Epithelial cell of esophagus (primary cell): ENCODE measurements around the gene HIPK2.

ENCODE experiments used
- DNase-seq: peaks from one replicate; pipeline ENCODE4 v3.0.0; 2010; ENCODE audit warnings: low read depth
- H3K4me3 ChIP-seq: 2 replicates; pipeline ENCODE4 v1.5.1; 2011; ENCODE audit warnings: mild to moderate bottlenecking, low read length, control low read depth
- TF ChIP-seq, protein P1 (sequence below): IDR thresholded peaks from 2 replicates; pipeline ENCODE4 v1.5.1; 2011; ENCODE audit warnings: low read depth, mild to moderate bottlenecking, low read length, control low read depth, inconsistent platforms; ENCODE audit not compliant: insufficient read depth; ENCODE audit errors: missing control alignments

HIPK2 gene

DNA sequence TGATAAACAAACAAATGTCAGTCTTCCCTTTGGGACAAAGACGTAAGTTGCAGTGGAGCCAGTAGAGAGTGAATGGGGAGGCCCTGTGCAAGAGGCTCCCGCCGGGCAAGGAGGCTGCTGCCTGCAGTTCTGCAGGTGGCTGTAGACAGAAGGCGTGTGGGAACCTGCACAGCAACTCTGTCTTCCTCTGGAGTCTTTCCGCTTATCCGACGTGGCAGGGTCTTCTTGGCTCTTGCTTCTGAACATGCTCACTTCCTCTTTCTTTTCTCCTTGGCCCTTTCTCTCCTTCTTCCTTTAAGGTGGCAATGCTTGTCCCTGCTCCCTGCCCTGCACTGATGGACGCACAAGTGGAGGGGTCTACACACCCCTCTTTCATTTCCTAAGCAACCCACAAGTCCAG, 122.5 kb downstream of the HIPK2 start:
- TF ChIP-seq, protein P1, sequence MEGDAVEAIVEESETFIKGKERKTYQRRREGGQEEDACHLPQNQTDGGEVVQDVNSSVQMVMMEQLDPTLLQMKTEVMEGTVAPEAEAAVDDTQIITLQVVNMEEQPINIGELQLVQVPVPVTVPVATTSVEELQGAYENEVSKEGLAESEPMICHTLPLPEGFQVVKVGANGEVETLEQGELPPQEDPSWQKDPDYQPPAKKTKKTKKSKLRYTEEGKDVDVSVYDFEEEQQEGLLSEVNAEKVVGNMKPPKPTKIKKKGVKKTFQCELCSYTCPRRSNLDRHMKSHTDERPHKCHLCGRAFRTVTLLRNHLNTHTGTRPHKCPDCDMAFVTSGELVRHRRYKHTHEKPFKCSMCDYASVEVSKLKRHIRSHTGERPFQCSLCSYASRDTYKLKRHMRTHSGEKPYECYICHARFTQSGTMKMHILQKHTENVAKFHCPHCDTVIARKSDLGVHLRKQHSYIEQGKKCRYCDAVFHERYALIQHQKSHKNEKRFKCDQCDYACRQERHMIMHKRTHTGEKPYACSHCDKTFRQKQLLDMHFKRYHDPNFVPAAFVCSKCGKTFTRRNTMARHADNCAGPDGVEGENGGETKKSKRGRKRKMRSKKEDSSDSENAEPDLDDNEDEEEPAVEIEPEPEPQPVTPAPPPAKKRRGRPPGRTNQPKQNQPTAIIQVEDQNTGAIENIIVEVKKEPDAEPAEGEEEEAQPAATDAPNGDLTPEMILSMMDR: no peak
- peak; percentile 66 for DNase-seq
- H3K4me3 ChIP-seq: no peak overlapping the region

DNA sequence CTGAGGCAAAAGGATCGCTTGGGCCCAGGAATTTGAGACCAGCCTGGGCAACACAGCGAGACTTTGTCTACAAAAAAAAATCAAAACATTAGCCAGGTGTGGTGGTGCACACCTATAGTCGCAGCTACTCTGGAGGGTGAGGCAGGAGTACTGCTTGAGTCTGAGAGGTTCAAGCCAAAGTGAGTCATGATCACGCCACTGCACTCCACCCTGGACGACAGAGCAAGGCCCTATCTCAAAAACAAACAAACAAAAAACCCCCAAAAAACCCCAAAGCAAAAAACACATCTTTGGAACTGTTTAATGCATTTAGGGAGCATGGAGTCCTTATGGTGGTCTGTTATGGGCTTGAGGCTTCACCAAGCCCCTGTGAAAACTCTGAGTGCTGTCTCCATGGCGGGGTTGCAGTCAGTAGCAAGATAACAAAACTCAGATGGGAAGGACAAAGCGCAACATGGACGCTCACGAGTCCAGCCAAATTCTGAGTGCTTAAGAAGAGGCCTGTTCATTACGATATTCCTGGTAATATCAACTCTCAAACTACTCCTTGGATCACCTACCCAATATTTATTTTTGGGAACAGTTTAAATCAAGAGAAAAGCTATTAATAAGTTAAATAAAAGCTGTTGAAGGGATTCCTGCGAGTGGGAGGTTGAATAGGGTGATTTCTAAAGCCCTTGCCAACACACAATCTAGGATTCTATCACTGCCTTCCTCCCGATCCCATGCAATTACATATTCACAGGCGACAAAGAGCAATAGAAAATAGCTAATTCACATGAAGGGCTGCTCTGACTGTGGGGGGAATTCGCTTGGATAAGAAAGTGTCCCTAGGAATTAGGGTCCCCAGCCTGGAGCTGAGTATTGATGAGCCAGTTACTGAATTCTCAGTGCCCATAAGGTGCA, 123.3 kb downstream of the HIPK2 start:
- H3K4me3 ChIP-seq: no peak overlapping the region
- DNase-seq: peak; percentile 30
- TF ChIP-seq, protein P1: no peak

DNA sequence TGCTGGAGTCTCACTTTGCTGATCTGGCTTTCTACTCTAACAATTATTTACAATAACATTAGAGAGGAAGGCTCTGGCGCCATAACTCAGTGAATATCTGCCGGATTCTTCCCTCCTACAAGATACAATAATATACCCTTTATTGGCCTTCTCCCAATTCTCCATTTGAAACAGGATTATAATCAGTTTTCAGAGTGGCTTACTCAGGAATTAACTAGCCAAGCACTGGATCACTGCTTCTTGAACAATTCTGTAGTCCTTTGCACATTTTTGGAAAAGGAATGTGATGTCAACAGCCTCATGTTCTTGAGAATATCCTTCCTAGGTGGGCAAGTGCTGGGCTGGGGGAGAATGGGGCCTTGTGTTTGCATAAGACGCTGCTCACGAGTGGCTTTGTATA, 125.9 kb downstream of the HIPK2 start:
- DNase-seq: no peak
- TF ChIP-seq, protein P1: no peak
- H3K4me3 ChIP-seq: no peak overlapping the region

DNA sequence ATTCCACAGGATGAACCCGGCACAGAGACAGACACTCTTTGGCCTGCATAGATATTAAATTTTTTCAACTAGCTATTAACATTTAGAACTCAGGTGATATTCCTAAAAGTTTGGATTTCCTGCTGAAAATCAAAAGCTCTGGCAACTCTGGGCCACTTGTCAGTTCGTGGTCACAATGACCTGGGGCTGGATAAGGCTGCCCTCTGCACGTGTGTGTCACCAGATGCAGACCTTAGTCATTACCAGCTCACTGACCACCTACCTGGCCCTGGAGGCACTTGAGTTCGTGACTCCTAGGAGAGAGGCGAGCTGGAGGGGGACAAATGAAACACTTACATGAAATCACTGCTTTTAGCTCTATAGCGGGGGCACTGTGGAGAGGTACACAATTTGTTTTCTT, 126.5 kb downstream of the HIPK2 start:
- H3K4me3 ChIP-seq: no peak overlapping the region
- peak; percentile 22 for DNase-seq
- TF ChIP-seq, protein P1: no peak

DNA sequence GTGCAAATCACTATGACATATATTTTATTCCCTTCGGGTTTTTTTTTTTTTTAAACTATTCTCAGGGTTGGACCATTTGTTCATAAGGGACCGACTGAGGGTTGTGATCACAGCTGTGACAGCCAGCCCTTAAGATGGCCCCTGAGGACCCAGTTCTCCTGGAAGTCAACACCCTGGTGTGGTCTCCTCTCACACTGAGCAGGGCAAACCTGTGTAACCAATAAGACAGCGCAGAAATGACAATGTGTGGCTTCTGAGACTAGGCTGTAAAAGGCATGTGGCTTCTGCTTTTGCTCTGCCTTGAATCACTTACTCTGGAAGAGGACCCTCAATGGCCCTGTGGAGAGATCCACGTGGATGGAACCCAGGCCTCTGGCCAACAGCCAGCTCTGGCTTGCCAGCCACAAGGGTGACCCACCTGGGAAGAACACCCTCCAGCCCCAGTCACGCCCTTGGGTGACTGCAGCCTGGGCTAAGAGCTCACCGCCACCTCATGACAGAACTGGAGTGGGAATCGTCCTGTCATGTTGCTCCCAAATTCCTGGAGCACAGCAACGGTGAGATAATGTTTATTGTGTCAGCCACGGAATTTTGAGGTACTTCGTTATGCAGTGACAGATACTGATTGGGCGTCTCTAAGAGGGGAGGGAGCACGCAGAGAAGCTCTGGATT, 127.2 kb downstream of the HIPK2 start:
- no peak overlapping the region for H3K4me3 ChIP-seq
- TF ChIP-seq, protein P1: no peak
- peak; percentile 80 for DNase-seq

DNA sequence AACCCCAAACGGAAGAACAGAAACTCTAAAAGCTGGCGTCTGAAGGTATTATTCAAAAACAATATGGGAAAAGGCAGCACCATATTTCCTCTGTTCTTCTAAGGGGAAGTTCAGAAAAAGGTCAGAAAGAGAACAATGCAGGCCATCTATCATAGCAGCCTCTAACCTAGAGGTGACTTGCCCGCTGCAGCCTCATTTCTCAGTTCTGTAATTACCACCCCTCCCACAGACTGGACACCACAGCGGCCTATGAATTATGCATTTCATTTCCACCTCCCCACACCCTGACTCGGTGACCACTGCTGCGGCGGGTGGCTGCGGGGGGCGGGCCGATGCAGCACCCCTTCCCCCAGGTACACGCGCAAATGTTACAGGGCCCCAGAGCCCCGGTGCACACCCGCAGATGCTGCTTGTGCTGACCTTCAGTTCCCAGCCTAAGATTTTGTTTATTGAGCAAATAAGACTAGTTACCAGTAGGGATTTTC, 128.8 kb downstream of the HIPK2 start:
- no peak overlapping the region for H3K4me3 ChIP-seq
- no peak for DNase-seq
- TF ChIP-seq, protein P1: no peak

DNA sequence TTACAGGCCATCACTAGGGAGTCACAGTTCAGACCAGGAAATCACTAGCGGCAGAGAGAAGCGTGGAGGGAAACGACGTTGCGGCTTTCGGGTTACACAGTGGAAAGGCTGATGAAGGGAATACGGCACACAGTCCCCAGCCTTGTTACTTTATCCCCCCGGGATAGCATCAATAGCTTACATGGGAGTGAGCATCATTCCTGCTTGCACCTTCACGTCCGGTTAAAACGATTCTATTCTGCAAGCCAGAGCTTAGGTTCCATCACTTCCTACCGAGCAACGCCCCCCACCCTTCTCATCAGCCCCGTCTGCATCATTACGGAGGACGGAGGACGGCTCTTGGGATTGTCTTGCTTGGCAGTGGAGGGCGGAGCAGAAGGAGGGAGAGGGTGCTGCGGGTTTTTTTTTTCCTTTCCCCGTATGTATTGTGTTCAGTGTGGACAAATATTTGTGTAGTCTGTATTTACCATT, 129.4 kb downstream of the HIPK2 start:
- H3K4me3 ChIP-seq: no peak overlapping the region
- DNase-seq: no peak

More for the DNA sequence above, 129.4 kb downstream of the HIPK2 start:
- TF ChIP-seq, protein P1: no peak
